Pancreas (tissue), 10 donors: ENCODE measurements around the gene CES4A. TPM values are rescaled to one million over a fixed set of nuclear protein-coding genes. Genes with fewer than 3 reads are reported as not detected.

Source experiments
- ATAC-seq, 4 donors: fragments of 200-7000 bp; cut with Tn5 transposase; one replicate each; pipeline versions ENCODE4 v1.8.0 to v1.9.1; 2020; ENCODE audit warnings: mild to moderate bottlenecking in 4 of 4, moderate library complexity in 4 of 4
- DNase-seq, 6 donors: peaks; one replicate each; pipeline ENCODE4 v3.0.0-alpha.2; 2020
- FAIRE-seq: peaks from 2 replicates; lab custom pipeline; 2012; peaks lifted over from hg19 to GRCh38; lab: Jason Lieb, UNC
- H3K27ac ChIP-seq, 4 donors: fragments of 200-600 bp; sonication (generic); 1 replicate in 3 of 4; 2 replicates in 1 of 4; pipeline versions ENCODE4 v1.5.0 to v1.8.0; 2020
- H3K27me3 ChIP-seq, 4 donors: fragments of 200-600 bp; one replicate each; pipeline ENCODE4 v1.8.0; 2021
- H3K36me3 ChIP-seq, 3 donors: fragments of 200-600 bp; sonication (generic) in 1 of 3; one replicate each; pipeline versions ENCODE4 v1.5.0 to v1.8.0; 2020 to 2021
- H3K4me1 ChIP-seq, 3 donors: fragments of 200-600 bp; one replicate each; pipeline ENCODE4 v1.8.0; 2021
- H3K4me3 ChIP-seq, 4 donors: fragments of 200-600 bp; sonication (generic) in 2 of 4; one replicate each; pipeline versions ENCODE4 v1.5.0 to v1.8.0; 2020 to 2021
- H3K9me3 ChIP-seq, 4 donors: fragments of 200-600 bp; one replicate each; pipeline ENCODE4 v1.8.0; 2021
- WGBS, 2 donors: extraction: QIAGEN DNeasy Blood & Tissue Kit; methylation state at CpG; one replicate each; pipeline ENCODE4 v1.1.7; 2013; 5-methylcytosine and 5-hydroxymethylcytosine counted together
- intact Hi-C, 3 donors: fragments of 100-400 bp; cut with DNase I; formaldehyde crosslinking; loops; one replicate each; pipeline versions ENCODE4 v1.11.1 to v1.14.2; 2022
- polyA plus RNA-seq, 2 donors: library from polyadenylated mRNA; stranded (reverse); fragments of 200-250 nt; gene quantifications; one replicate each; pipeline ENCODE4 v1.2.3, GENCODE V29; 2013
- total RNA-seq, 6 donors: library from RNA; stranded (reverse); fragmentation: NEBNext Ultra II Directional in 4 of 6; extraction: Animal tissue kit (Norgen Biotek cat#: 25700) in 4 of 6; gene quantifications; one replicate each; pipeline versions ENCODE4 v1.2.1 to v1.2.4, GENCODE V29; 2021 to 2023
- TF ChIP-seq, protein P1 (sequence below), 4 donors: fragments of 200-600 bp; sonication (generic) in 3 of 4; IDR thresholded peaks; one replicate each; pipeline versions ENCODE4 v1.5.0 to v1.8.0; 2021; ENCODE audit warnings: antibody characterized with exemption in 4 of 4
- donor health status: healthy with polysubstance abuse.
- donor health status: DM: no; HTN: no; CAD: no; lungs with moderate emphysema.
- donor health status: DM: no; HTN: no; CAD: no.
- donor health status: control.
- donor health status: control.
- donor health status: Bipolar disorder and iron deficiency.
- donor health status: DM: yes; HTN: yes; CAD: no.
- donor health status: DM: no; HTN: no; CAD: no.
- donor health status: DM: no; HTN: no; CAD: no.
- donor health status: DM: yes; HTN: yes; CAD: no.

Gene CES4A
- total and polyA plus RNA-seq, 8 donors, result 3.2 to 59.5 (median 5.7) TPM

DNA sequence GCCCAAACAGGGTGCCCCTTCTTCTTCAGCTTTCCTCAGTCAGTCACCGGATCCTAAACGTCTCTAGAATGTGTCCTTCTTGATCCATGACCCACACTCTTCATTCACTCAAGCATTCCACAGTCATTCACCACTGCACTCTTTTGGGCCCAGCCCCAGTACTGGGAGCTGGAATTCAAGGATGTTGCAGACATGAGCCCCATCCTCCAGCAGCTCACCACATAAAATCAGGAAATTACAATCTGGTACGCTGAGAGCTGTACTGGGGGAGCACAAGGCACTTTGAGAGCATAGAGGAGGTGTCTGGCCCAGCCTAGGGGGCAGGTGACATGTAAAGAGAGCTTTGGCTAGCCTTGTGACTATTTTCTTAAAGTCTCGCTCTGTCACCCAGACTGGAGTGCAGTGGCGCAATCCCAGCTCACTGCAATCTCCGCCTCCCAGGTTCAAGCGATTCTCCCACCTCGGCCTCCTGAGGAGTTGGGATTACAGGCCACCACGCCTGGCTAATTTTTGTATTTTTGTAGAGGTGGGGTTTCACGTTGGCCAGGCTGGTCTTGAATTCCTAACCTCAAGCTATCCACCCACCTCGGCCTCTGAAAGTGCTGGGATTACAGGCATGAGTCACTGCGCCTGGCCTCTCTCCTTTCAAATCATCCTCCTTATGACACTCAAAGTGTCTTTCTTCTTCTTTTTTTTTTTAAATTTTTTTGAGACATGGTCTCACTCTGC is 18.7 kb downstream of the CES4A start:
- no peaks in the 10 kb centered on the region for H3K27me3 ChIP-seq
- H3K9me3 ChIP-seq, result no peaks in the 10 kb centered on the region
- no peaks in the 10 kb centered on the region for H3K36me3 ChIP-seq
- no peak overlapping the region for H3K27ac ChIP-seq
- H3K4me1 ChIP-seq, result no peaks in the 10 kb centered on the region
- no peak for ATAC-seq
- TF ChIP-seq, protein P1, sequence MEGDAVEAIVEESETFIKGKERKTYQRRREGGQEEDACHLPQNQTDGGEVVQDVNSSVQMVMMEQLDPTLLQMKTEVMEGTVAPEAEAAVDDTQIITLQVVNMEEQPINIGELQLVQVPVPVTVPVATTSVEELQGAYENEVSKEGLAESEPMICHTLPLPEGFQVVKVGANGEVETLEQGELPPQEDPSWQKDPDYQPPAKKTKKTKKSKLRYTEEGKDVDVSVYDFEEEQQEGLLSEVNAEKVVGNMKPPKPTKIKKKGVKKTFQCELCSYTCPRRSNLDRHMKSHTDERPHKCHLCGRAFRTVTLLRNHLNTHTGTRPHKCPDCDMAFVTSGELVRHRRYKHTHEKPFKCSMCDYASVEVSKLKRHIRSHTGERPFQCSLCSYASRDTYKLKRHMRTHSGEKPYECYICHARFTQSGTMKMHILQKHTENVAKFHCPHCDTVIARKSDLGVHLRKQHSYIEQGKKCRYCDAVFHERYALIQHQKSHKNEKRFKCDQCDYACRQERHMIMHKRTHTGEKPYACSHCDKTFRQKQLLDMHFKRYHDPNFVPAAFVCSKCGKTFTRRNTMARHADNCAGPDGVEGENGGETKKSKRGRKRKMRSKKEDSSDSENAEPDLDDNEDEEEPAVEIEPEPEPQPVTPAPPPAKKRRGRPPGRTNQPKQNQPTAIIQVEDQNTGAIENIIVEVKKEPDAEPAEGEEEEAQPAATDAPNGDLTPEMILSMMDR (IDR thresholded peaks at IDR 0.05), result no peak
- FAIRE-seq, result no peak
- H3K4me3 ChIP-seq, result no peak overlapping the region
- DNase-seq, result no peak
- 82 to 85% methylated on average over 12 of the region's 12 CpGs for WGBS, 2 donors
- intact Hi-C loops, result no loop called here

- 42 to 50% methylated on average over 1 of the region's 1 CpG for WGBS, 2 donors
- no peaks in the 10 kb centered on the region for H3K36me3 ChIP-seq
- intact Hi-C loops, result no loop called here
- no peak overlapping the region for H3K27ac ChIP-seq
- ATAC-seq, result no peak
- no peaks in the 10 kb centered on the region for H3K27me3 ChIP-seq
- H3K9me3 ChIP-seq, result no peaks in the 10 kb centered on the region
- no peak for DNase-seq
- FAIRE-seq, result no peak
- TF ChIP-seq, protein P1 (IDR thresholded peaks at IDR 0.05), result no peak
- H3K4me3 ChIP-seq, result no peak overlapping the region
- no peaks in the 10 kb centered on the region for H3K4me1 ChIP-seq
Observed at GRCh38 chr16:67009158-67009557, 20.8 kb downstream of the CES4A start.

DNA sequence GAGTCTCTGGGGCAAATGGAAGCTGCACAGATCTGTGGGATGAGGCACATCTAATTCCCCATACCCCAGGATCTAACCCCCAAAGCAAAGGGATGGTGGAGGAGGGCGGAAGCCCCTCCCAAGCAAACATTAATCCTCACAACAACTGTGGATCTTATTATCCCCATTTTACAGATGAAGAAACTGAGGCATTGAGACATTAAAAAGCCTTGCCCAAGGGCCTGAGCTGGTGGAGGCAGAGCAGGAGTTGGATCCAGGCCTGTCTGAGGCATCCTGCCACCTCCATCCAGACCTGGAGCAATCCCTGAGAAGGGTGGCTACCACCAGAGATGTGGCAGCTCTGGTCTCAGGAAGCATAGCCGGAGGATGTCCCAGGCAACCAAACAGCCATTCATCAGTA is 22.9 kb downstream of the CES4A start:
- TF ChIP-seq, protein P1 (IDR thresholded peaks at IDR 0.05), result no peak
- H3K4me1 ChIP-seq, result no peaks in the 10 kb centered on the region
- H3K4me3 ChIP-seq, result no peak overlapping the region
- FAIRE-seq (no peak), DNase-seq (peak in 1 of 6 donors; percentile 9), ATAC-seq (no peak)
- H3K27ac ChIP-seq, result no peak overlapping the region
- intact Hi-C loops, result loop anchor here in 1 of 3 donors (10.0 kb wide), 1 partner anchor 174 kb away; the partner anchor contains the start of gene MATCAP1
- H3K27me3 ChIP-seq, result no peaks in the 10 kb centered on the region
- no peaks in the 10 kb centered on the region for H3K36me3 ChIP-seq
- no peaks in the 10 kb centered on the region for H3K9me3 ChIP-seq
- 81 to 91% methylated on average over 2 of the region's 2 CpGs for WGBS, 2 donors

DNA sequence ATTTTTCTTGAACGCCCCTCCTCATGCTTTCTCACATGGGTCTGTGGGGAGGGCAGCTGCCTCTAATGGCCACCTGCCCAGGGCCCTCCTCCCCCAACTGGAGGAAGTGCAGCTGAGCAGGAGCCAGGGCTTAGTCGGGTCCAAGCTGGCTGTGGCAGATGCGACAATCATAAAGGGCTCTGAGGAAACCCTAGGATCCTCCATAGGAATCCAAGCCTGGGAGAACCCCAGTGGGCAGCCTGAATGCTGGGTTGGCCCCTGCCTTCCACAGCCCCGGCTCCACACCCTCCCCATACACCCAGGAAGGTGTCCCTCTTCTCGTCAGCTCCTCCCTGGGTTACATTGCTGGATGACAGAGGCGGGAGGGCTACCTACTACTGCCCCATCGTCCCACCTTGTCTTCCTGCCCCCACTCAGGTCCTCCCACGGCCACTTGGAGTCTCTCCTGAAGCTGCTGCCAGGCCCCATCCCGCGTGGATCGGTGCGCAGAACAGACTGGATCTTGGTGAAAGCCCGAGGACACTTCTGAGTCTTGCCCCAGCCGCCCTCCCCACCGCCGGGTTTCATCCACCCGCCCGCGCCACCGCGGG is 24.9 kb downstream of the CES4A start:
- 12 to 15% methylated on average over 20 to 21 of the region's 21 CpGs for WGBS, 2 donors
- Histone ChIP-seq H3K4me1 (no peaks in the 10 kb centered on the region), H3K4me3 (peak overlapping the region in 3 of 4 donors; percentile 22 to 59 (median 54)), H3K27ac (peak overlapping the region in 1 of 4 donors; percentile 8), H3K9me3 (no peaks in the 10 kb centered on the region), H3K27me3 (no peaks in the 10 kb centered on the region), H3K36me3 (no peaks in the 10 kb centered on the region)
- ATAC-seq (peak in 1 of 4 donors; percentile 6), FAIRE-seq (no peak), DNase-seq (peak in 2 of 6 donors; percentile 37 to 75)
- TF ChIP-seq, protein P1 (IDR thresholded peaks at IDR 0.05), result no peak
- intact Hi-C loops, result loop anchor here in 1 of 3 donors (10.0 kb wide), 1 partner anchor 171 kb away; the partner anchor contains the start of gene MATCAP1
